ENCODE data around the gene PDSS2. TPM values are rescaled to one million over a fixed set of nuclear protein-coding genes. Genes with fewer than 3 reads are reported as not detected.

PDSS2 gene
- polyA plus RNA-seq, 1 donor from 2014 or later = 4.6 TPM

GRCh38 chr6:107275330-107275865, 184.0 kb downstream of the PDSS2 start:
- no peak overlapping the region for H2AFZ ChIP-seq (ENCODE audit: low read depth, low read length)
- H3F3A ChIP-seq (ENCODE audit: insufficient read depth, low read length, poor library complexity, severe bottlenecking) = no peaks in the 10 kb centered on the region
- no peak overlapping the region for H3K4me3 ChIP-seq (ENCODE audit: low read length)
- no peak overlapping the region for H3K27ac ChIP-seq (ENCODE audit: low read length)
- H3K9me3 ChIP-seq (ENCODE audit: low read length) = no peaks in the 10 kb centered on the region
- no peaks in the 10 kb centered on the region for H3K79me2 ChIP-seq (replicated peaks; ENCODE audit: insufficient read depth, low read length)
- no peak for TF ChIP-seq CTCF (IDR thresholded peaks at IDR 0.05; ENCODE audit: poor library complexity, severe bottlenecking)
- TF ChIP-seq EZH2 (IDR thresholded peaks at IDR 0.05; ENCODE audit: borderline replicate concordance, insufficient read depth, low read length, poor library complexity, severe bottlenecking) = no peak
- no peak for TF ChIP-seq SMC3 (conservative IDR thresholded peaks at IDR 0.05; ENCODE audit: poor library complexity)
- TF ChIP-seq MXI1 (conservative IDR thresholded peaks at IDR 0.05; ENCODE audit: poor library complexity, severe bottlenecking) = no peak
- no peak for TF ChIP-seq TAF1 (IDR thresholded peaks at IDR 0.05; ENCODE audit: low read depth)
- TF ChIP-seq POLR2AphosphoS5 (IDR thresholded peaks at IDR 0.05) = no peak
- TF ChIP-seq EP300 (conservative IDR thresholded peaks at IDR 0.05; ENCODE audit: poor library complexity, severe bottlenecking) = no peak
- no peak for TF ChIP-seq RAD21 (conservative IDR thresholded peaks at IDR 0.05)
- TF ChIP-seq REST (IDR thresholded peaks at IDR 0.05; ENCODE audit: borderline replicate concordance) = no peak
- H4K20me1 ChIP-seq (ENCODE audit: insufficient read depth) = no peaks in the 10 kb centered on the region
- no peaks in the 10 kb centered on the region for H3K9me2 ChIP-seq (ENCODE audit: insufficient read depth, low read length)
- no peaks in the 10 kb centered on the region for H3K27me3 ChIP-seq (ENCODE audit: insufficient read depth, low read depth, low read length)
- no peak overlapping the region for H3K4me2 ChIP-seq (ENCODE audit: low read length)
- no peaks in the 10 kb centered on the region for H3K36me3 ChIP-seq (ENCODE audit: insufficient read depth, low read length)
- H3K9ac ChIP-seq (ENCODE audit: low read length) = no peak overlapping the region

- H3K4me3 ChIP-seq (ENCODE audit: low read length) = no peak overlapping the region
- H4K20me1 ChIP-seq (ENCODE audit: insufficient read depth) = no peaks in the 10 kb centered on the region
- no peak overlapping the region for H3K9ac ChIP-seq (ENCODE audit: low read length)
- H3K27me3 ChIP-seq (ENCODE audit: insufficient read depth, low read depth, low read length) = no peaks in the 10 kb centered on the region
- no peak overlapping the region for H2AFZ ChIP-seq (ENCODE audit: low read depth, low read length)
- no peak for TF ChIP-seq TAF1 (IDR thresholded peaks at IDR 0.05; ENCODE audit: low read depth)
- no peak for TF ChIP-seq EZH2 (IDR thresholded peaks at IDR 0.05; ENCODE audit: borderline replicate concordance, insufficient read depth, low read length, poor library complexity, severe bottlenecking)
- H3K4me2 ChIP-seq (ENCODE audit: low read length) = no peak overlapping the region
- no peaks in the 10 kb centered on the region for H3F3A ChIP-seq (ENCODE audit: insufficient read depth, low read length, poor library complexity, severe bottlenecking)
- no peaks in the 10 kb centered on the region for H3K9me2 ChIP-seq (ENCODE audit: insufficient read depth, low read length)
- no peaks in the 10 kb centered on the region for H3K79me2 ChIP-seq (replicated peaks; ENCODE audit: insufficient read depth, low read length)
- H3K27ac ChIP-seq (ENCODE audit: low read length) = no peak overlapping the region
- no peaks in the 10 kb centered on the region for H3K9me3 ChIP-seq (ENCODE audit: low read length)
- no peaks in the 10 kb centered on the region for H3K36me3 ChIP-seq (ENCODE audit: insufficient read depth, low read length)
These were observed 185.1 kb downstream of the PDSS2 start for GRCh38 chr6:107274288-107274687.
